GM12801 (cell line): ENCODE measurements around the gene TSPAN3.

Experiments
- CTCF ChIP-seq: IDR thresholded peaks from one replicate; pipeline ENCODE4 v1.5.1; 2011; ENCODE audit warnings: control low read depth; ENCODE audit not compliant: insufficient read length; ENCODE audit errors: extremely low read depth

Gene TSPAN3

GRCh38 chr15:77032052-77032646, 38.8 kb downstream of the TSPAN3 start:
- no peak for TF ChIP-seq CTCF

DNA sequence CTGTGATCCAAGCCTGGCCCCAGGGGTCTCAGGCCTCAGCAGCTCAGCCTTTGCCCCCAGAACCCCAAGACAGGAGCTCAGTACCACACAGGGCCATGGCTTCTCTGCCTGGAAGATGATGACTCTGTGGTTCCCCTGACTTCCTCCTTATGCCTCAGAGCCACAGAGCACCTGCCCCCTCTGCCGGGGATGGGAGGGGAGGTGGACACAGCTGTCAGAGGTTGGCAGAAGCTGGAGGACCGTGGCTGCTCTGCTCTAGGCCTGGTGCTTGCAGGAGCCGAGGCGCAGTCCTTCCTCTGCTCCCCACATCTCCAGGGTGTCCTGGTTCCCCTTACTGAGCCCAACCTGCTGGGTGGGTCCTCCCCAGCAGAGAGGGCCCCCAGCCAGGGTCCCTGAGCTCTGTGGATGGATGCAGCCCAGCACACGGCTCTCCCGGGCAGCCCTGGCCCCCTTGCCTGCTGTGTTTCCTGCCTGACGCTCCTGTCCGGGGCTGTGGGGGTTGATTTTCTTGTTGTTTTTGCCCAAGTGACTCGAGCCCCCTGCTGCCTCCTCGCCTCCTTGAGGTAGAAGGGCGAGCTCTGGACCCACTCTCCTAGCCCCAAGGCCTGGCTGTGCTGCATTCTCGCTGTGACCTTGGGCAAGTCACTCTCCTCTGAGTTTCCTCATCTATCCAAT, 39.4 kb downstream of the TSPAN3 start:
- no peak for TF ChIP-seq CTCF

DNA sequence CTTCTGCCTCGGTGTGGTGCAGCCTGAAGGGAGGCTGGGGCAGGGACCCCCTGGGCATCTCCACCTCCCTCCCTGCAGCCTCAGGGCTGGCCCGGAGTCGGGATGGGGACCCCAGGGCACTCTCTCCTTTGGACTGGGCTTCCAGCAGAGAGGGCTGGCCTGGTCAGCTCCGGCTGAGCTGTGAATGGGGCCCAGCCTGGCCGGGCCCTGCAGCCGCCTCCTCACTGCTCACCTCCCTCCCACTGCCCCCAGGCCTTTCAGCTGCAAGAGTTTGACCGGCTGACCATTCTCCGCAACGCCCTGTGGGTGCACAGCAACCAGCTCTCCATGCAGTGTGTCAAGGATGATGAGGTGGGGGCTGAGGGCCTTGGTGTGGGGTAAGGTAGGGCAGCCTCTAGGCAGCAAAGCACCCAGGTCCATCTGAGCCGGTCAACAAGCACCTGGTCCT, 40.0 kb downstream of the TSPAN3 start:
- TF ChIP-seq CTCF: no peak

GRCh38 chr15:77030048-77030927, 40.6 kb downstream of the TSPAN3 start:
- TF ChIP-seq CTCF: no peak

DNA sequence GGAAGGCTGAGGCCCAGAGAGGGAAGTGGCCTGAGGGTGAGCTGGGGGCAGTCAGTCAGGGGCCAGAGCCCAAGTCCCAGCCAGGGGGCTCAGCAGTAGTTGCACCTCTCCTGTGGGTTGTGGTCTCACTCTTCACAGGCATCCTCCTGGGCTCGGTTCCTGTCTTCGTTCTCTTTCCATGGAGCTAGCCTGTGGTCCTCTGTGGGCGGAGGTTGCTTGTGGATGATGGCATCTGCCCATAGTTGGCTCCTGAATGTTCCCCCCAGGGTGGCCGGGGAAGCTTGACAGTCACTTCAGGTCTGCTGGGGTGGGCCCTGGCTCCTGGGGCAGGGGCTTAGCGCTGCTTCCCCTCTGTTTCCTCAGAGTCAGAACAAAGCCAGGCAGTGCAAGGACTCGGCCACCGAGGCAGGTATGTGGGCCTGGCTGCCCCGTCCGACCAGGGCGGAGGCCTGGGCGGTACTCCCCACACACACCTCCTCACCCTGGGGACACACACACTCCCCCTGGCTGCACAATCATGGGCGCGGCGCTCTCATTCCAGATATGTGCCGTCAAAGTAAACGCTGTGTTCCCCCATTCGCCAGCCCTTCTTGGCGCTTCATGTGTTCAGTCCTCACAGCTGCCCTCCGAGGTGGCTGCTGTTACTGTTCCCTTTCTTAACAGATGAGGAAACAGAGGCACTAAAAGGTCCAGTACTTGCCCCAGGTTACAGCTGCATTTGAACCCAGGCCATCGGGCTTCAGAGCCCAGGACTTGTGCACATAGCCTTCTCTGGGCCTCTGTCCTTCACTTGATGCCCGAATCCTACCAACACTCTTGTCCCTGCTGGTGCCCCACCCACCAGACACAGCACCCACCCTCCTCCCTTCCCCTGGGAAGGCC, 41.5 kb downstream of the TSPAN3 start:
- TF ChIP-seq CTCF: no peak

- TF ChIP-seq CTCF: no peak
Observed at GRCh38 chr15:77028451-77029165, 42.3 kb downstream of the TSPAN3 start.
